HFF-Myc (cell line): Measurements from ENCODE around the gene MNX1.

Source experiments
- DNase-seq: peaks from one replicate; pipeline ENCODE4 v3.0.0-alpha.2; 2011; ENCODE audit warnings: low read depth; ENCODE audit errors: extremely low read depth
- H3K4me3 ChIP-seq: replicated peaks from 2 replicates; pipeline ENCODE4 v1.5.1; 2011; ENCODE audit warnings: low read depth, mild to moderate bottlenecking, control low read depth, low read length
- TF ChIP-seq, protein P1 (sequence below): IDR thresholded peaks from 2 replicates; pipeline ENCODE4 v1.5.1; 2012; ENCODE audit warnings: mild to moderate bottlenecking, low read depth, low read length, control low read depth; ENCODE audit errors: missing control alignments

The MNX1 gene

GRCh38 chr7:157023589-157023905 is 13.1 kb upstream of the MNX1 start:
- TF ChIP-seq, protein P1, sequence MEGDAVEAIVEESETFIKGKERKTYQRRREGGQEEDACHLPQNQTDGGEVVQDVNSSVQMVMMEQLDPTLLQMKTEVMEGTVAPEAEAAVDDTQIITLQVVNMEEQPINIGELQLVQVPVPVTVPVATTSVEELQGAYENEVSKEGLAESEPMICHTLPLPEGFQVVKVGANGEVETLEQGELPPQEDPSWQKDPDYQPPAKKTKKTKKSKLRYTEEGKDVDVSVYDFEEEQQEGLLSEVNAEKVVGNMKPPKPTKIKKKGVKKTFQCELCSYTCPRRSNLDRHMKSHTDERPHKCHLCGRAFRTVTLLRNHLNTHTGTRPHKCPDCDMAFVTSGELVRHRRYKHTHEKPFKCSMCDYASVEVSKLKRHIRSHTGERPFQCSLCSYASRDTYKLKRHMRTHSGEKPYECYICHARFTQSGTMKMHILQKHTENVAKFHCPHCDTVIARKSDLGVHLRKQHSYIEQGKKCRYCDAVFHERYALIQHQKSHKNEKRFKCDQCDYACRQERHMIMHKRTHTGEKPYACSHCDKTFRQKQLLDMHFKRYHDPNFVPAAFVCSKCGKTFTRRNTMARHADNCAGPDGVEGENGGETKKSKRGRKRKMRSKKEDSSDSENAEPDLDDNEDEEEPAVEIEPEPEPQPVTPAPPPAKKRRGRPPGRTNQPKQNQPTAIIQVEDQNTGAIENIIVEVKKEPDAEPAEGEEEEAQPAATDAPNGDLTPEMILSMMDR, result no peak
- DNase-seq, result no peak
- H3K4me3 ChIP-seq, result no peak overlapping the region

DNA sequence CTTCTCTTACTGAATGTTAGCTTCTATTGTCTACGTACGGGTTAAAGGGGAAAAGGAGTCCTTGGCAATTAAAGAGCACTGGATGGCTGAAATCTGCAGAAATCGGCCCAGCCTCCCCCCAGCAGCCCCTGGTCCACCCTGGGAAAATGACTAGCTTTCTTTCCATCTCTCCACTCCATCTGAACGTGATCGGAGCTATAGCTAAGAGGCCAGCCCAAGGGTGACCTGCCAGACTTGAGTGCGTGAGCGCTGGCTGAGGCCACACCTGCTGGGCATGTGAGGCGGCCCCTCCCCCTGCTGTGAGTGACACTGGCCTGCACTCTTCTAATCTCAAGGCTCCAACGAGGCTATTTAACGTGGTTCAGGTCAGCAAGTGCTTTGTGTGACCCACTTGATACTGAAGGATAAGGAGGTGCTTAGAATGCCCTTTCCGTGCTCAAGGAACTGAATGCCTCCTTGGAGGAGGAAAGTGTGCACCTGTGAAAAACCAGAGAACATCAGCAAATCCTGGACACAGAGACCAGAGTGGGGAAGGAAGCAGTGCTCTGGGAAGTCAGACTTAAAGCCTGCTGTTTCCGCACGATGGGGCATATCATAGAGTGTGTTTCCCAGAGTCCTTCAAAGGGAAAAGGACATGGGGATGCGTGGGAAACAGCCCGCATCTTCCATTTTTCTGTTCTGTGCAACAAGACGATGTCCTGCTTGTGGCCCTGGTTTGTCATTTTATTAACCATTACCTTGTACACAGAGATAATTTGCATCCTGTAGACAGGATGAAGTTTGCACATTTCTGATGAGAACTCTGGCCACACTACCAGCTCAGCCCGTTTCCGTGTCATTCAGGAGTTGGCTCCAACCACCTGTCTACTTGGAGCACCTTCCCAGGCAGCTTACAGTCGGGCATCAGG is 12.5 kb upstream of the MNX1 start:
- no peak overlapping the region for H3K4me3 ChIP-seq
- no peak for DNase-seq
- TF ChIP-seq, protein P1, result no peak

DNA sequence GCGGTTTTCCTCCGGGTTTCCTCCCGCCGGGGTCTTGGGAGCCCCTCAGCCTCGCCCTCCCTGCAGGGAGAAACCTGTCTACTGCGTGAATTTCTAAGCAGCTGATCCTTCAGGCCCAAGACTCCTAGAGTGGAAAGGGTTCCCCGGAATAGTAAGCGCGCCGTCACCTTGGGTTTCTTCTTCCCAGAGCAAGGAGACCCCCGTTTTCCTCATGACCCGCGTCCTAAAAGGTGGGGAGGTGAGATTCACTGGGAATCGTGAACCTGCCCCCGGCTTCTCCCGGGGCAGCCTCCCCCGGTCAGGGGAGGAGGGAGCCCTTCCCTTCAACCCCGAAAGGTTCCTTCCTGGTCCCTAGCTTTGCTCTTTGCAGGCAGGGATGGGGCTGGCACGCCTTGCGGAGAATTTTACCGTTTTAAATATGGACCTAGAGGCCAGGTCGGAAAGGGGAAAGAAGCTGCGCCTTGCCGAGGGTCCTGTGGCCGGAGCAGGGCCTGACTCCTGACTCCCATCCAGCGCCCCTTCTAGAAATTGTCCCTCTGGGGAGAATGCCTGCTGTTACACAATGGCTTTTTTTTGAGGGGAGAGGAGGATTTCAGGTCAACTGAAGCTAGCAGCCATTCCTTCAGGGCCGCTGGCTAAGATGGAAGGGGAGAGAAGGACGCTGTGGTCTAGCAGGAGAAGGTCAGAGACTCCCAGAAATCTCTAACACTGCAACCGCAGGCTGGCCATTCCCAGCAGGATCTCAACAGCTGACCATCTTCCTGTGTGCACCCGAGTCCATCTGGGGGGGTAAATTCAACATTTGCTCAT is 11.6 kb upstream of the MNX1 start:
- H3K4me3 ChIP-seq, result no peak overlapping the region
- DNase-seq, result no peak
- TF ChIP-seq, protein P1, result no peak

DNA sequence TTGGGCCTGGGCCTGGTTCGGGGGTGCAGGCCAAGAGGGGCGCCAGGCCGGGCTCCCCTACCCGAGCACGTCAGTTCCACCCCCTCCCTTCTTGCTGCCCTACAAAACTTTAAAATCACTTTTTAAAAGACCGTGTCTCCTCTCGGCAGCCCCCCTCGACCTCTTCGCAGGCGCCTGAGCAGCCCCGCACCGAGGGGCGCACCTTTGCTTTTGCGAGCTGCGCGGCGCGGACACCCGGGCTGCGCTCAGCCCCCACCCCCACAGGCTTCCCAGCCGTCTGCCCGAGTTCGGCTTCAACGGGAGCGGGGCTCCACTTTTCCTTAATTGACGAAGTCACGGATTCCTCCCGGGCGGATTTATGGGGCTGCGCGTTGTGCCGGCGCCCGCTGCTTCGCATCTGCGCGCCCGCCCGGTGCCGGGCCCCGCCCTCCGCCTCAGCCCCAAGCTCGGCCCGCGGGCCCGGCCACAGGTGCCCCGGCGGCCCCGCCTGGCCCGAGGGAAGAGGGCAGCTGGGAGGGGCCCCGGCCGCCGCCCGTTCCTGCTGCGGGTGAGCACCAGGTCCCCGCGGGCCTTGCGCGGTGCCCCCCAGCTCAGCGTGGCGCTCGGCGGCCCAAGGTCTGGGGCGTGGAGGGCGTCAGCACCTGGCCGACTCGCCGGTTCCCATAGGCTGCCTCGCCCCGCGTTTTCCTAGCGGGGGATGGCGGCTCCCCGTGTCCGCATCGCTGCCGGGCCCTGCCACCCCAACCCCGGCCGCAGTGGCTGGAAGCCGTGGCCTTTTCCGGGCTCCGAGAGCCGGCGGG is 10.8 kb upstream of the MNX1 start:
- TF ChIP-seq, protein P1, result no peak
- no peak overlapping the region for H3K4me3 ChIP-seq
- no peak for DNase-seq

DNA sequence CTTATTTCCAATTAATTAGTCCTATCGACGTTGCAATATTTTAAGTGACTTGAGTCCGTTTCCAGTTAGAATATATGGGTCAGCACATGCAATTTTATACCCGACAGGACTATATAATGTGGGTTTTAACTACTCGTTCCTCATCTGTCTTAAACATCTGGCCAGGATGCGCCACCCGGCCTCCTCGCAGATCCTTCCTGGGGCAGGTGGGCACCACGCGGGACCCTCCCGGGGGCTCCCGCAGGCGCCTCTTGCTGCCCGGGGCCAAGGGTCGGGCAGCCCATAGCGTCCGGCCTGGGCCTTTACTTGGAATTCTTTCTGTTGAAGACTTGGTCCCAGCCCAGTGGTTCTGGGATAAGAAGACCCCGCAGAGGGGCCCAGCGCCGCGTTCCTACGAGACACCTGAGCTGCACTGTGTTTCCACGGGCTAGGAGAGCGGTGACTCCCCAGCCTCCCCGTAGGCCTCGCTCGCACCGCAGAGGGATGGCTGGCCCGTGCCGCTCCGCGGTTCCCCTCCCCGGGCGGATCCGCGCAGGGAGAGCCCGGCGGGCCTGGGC is 10.1 kb upstream of the MNX1 start:
- H3K4me3 ChIP-seq, result no peak overlapping the region
- DNase-seq, result no peak
- TF ChIP-seq, protein P1, result no peak

DNA sequence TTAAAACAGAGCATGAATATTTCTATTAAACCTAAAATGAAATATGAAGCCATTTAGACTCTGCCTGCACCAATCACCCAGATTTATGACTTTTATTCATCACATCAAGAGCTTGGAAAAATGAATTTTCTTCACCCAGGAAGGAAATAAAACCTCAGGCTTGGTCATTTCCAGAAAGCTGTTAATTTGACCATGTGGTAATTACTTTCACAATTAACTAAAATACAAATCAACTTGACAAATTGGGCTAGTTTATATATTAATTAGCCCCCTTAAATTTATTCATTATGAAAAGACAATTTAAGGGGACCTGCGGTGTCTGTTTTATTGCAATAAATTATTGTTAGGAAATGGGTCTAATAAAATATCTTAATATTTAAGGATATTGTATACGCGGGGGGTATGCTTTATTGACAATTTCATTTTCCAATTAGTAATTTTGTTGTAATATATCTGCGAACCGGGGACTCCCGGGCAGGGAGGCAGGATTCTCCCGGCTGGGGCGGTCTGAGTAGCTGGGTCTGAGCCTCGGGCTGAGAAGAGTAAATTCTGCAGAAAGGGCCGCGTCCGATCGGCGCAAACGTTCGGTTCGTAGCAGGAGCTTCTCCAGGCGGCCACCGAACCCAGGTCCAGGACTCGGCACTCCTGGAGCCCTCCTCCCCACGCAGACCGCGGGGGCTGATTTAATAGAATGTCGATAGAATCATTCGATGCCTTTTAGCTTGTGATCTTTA is 9.4 kb upstream of the MNX1 start:
- H3K4me3 ChIP-seq, result no peak overlapping the region
- TF ChIP-seq, protein P1, result no peak
- no peak for DNase-seq
